CD14-positive monocyte (primary cell): ENCODE measurements around the gene GALNS. TPM values are rescaled to one million over a fixed set of nuclear protein-coding genes. Genes with fewer than 3 reads are reported as not detected.

Experiments used
- DNase-seq, 3 donors: peaks; one replicate each; pipeline ENCODE4 v3.0.0-alpha.2; 2011 to 2022
- H2AFZ ChIP-seq: 2 replicates; pipeline ENCODE4 v1.6.0; 2012; ENCODE audit warnings: mild to moderate bottlenecking, low read depth, low read length, inconsistent platforms; ENCODE audit not compliant: insufficient read depth, poor library complexity, severe bottlenecking
- H3K27ac ChIP-seq, 2 donors: 1 replicate in 1 of 2; 2 replicates in 1 of 2; pipeline ENCODE4 v1.5.1; 2012 to 2013; ENCODE audit warnings: low read length in 2 of 2, control low read depth in 1 of 2, inconsistent platforms in 1 of 2, low read depth in 1 of 2, mild to moderate bottlenecking in 1 of 2
- H3K27me3 ChIP-seq, 2 donors: one replicate each; pipeline versions ENCODE4 v1.6.0 to v1.6.1; 2011 to 2013; ENCODE audit warnings: low read length in 2 of 2; ENCODE audit not compliant: control insufficient read depth in 2 of 2, insufficient read depth in 2 of 2
- H3K36me3 ChIP-seq, 2 donors: replicated peaks in 1 of 2; 1 replicate in 1 of 2; 2 replicates in 1 of 2; pipeline versions ENCODE4 v1.5.1 to v1.6.1; 2012 to 2013; ENCODE audit warnings: low read length in 2 of 2, control low read depth in 1 of 2, inconsistent platforms in 1 of 2, mild to moderate bottlenecking in 1 of 2; ENCODE audit not compliant: insufficient read depth in 2 of 2, control insufficient read depth in 1 of 2
- H3K4me1 ChIP-seq, 2 donors: 1 replicate in 1 of 2; 2 replicates in 1 of 2; pipeline versions ENCODE4 v1.5.1 to v1.6.1; 2012 to 2013; ENCODE audit warnings: low read length in 2 of 2, control low read depth in 1 of 2, inconsistent platforms in 1 of 2, mild to moderate bottlenecking in 1 of 2, moderate library complexity in 1 of 2; ENCODE audit not compliant: insufficient read depth in 2 of 2, control insufficient read depth in 1 of 2
- H3K4me2 ChIP-seq: replicated peaks from 2 replicates; pipeline ENCODE3; 2012; ENCODE audit warnings: low read length, moderate library complexity, mild to moderate bottlenecking; ENCODE audit not compliant: poor library complexity, severe bottlenecking; ENCODE audit errors: extremely low read depth
- H3K4me3 ChIP-seq, 3 experiments: fragments of 200-600 bp in 1 of 3; sonication (generic) in 1 of 3; replicated peaks in 1 of 3; 1 replicate in 2 of 3; 2 replicates in 1 of 3; pipeline ENCODE4 v1.5.1; 2011 to 2013; ENCODE audit warnings: low read length in 3 of 3, mild to moderate bottlenecking in 3 of 3, control low read depth in 2 of 3, low read depth in 2 of 3, inconsistent platforms in 1 of 3, moderate library complexity in 1 of 3
- H3K79me2 ChIP-seq: 2 replicates; pipeline ENCODE4 v1.6.0; 2012; ENCODE audit warnings: mild to moderate bottlenecking, control low read depth, inconsistent platforms, low read length, moderate library complexity; ENCODE audit not compliant: insufficient read depth
- H3K9ac ChIP-seq: 2 replicates; pipeline ENCODE4 v1.6.0; 2017; ENCODE audit warnings: low read length, mild to moderate bottlenecking; ENCODE audit not compliant: insufficient read depth, poor library complexity, severe bottlenecking
- H3K9me3 ChIP-seq, 2 donors: replicated peaks in 1 of 2; 1 replicate in 1 of 2; 2 replicates in 1 of 2; pipeline versions ENCODE4 v1.5.1 to v1.6.1; 2012 to 2013; ENCODE audit warnings: low read length in 2 of 2, control low read depth in 1 of 2; ENCODE audit not compliant: control insufficient read depth in 1 of 2, insufficient read depth in 1 of 2
- H4K20me1 ChIP-seq: 2 replicates; pipeline ENCODE4 v1.6.0; 2012; ENCODE audit warnings: mild to moderate bottlenecking, low read length, control low read depth, moderate library complexity; ENCODE audit not compliant: insufficient read depth
- H3K27ac Mint-ChIP-seq, 7 donors: one replicate each; pipeline ENCODE4 v1.8.0; 2020; ENCODE audit warnings: mild to moderate bottlenecking in 7 of 7, mixed read lengths in 7 of 7, moderate library complexity in 6 of 7, inconsistent platforms in 2 of 7
- H3K27me3 Mint-ChIP-seq, 3 donors: one replicate each; pipeline ENCODE4 v1.8.0; 2021 to 2022; ENCODE audit warnings: low read depth in 3 of 3, mild to moderate bottlenecking in 3 of 3, mixed read lengths in 3 of 3, moderate library complexity in 3 of 3, inconsistent platforms in 1 of 3
- H3K36me3 Mint-ChIP-seq, 2 donors: one replicate each; pipeline ENCODE4 v1.8.0; 2020; ENCODE audit warnings: mixed read lengths in 2 of 2, inconsistent platforms in 1 of 2, mild to moderate bottlenecking in 1 of 2
- H3K4me1 Mint-ChIP-seq: one replicate; pipeline ENCODE4 v1.8.0; 2020; ENCODE audit warnings: mild to moderate bottlenecking, mixed read lengths
- H3K4me3 Mint-ChIP-seq, 2 donors: one replicate each; pipeline ENCODE4 v1.8.0; 2020; ENCODE audit warnings: mild to moderate bottlenecking in 2 of 2, mixed read lengths in 2 of 2, moderate library complexity in 1 of 2
- H3K9me3 Mint-ChIP-seq, 7 donors: one replicate each; pipeline ENCODE4 v1.8.0; 2020 to 2022; ENCODE audit warnings: mixed read lengths in 7 of 7, mild to moderate bottlenecking in 6 of 7, moderate library complexity in 6 of 7, inconsistent platforms in 2 of 7
- WGBS: methylation state at CpG from one replicate; pipeline ENCODE4 v1.1.5; 2013; ENCODE audit warnings: missing lambda C conversion rate; ENCODE audit not compliant: insufficient coverage; 5-methylcytosine and 5-hydroxymethylcytosine counted together
- intact Hi-C, 2 donors: fragments of 100-400 bp; cut with micrococcal nuclease; formaldehyde crosslinking; loops; one replicate each; pipeline versions ENCODE4 v1.15.0 to v1.15.1; 2023
- polyA plus RNA-seq, 3 donors: library from polyadenylated mRNA; depleted of rRNA in 1 of 3; unstranded in 2 of 3; stranded (reverse) in 1 of 3; fragments of 300-500 nt in 2 of 3; fragments of >200 nt in 1 of 3; fragmentation: Illumina TruSeq in 2 of 3; gene quantifications; 1 replicate in 2 of 3; 2 replicates in 1 of 3; pipeline ENCODE4 v1.2.3, GENCODE V29; 2012 to 2021
- TF ChIP-seq, protein P1 (sequence below): fragments of 200-600 bp; IDR thresholded peaks from one replicate; pipeline ENCODE4 v1.8.0; 2022; ENCODE audit warnings: antibody characterized with exemption, mild to moderate bottlenecking

The GALNS gene
- polyA plus RNA-seq, 3 donors = 20.2 to 34.4 (median 32.2) TPM

DNA sequence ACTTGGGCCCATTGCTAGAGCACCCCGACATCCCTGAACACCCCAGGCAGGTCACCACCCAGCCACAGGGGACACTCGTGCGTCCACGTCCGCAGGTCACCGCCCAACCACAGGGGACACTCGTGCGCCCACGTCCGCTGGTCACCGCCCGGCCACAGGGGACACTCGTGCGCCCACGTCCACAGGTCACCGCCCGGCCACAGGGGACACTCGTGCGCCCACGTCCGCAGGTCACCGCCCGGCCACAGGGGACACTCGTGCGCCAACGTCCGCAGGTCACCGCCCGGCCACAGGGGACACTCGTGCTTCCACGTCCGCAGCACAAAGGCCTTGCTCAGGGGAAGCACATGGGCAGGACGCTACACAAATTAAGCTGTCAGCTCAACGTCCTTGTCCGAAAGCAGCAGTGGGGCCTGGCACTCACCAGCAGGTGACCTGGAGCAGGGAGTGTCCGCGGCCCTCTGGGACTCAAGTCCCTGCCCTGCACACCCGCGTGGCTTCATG is 17.7 kb downstream of the GALNS start:
- no peak overlapping the region for H3K9ac ChIP-seq
- Mint-ChIP-seq H3K4me3 (no peak overlapping the region), H3K4me1 (peaks cover 20% of the 10 kb centered on the region), H3K36me3 (peaks cover 44 to 72% of the 10 kb centered on the region in 2 donors), H3K27me3 (peaks cover 0 to 2% (median 2%) of the 10 kb centered on the region in 3 donors), H3K27ac (no peak overlapping the region), H3K9me3 (no peaks in the 10 kb centered on the region)
- no peaks in the 10 kb centered on the region for H3K9me3 ChIP-seq
- H3K4me3 ChIP-seq = no peak overlapping the region
- no peak for DNase-seq
- TF ChIP-seq, protein P1, sequence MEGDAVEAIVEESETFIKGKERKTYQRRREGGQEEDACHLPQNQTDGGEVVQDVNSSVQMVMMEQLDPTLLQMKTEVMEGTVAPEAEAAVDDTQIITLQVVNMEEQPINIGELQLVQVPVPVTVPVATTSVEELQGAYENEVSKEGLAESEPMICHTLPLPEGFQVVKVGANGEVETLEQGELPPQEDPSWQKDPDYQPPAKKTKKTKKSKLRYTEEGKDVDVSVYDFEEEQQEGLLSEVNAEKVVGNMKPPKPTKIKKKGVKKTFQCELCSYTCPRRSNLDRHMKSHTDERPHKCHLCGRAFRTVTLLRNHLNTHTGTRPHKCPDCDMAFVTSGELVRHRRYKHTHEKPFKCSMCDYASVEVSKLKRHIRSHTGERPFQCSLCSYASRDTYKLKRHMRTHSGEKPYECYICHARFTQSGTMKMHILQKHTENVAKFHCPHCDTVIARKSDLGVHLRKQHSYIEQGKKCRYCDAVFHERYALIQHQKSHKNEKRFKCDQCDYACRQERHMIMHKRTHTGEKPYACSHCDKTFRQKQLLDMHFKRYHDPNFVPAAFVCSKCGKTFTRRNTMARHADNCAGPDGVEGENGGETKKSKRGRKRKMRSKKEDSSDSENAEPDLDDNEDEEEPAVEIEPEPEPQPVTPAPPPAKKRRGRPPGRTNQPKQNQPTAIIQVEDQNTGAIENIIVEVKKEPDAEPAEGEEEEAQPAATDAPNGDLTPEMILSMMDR = no peak
- no peak overlapping the region for H3K27ac ChIP-seq
- H3K79me2 ChIP-seq = no peaks in the 10 kb centered on the region
- no peak overlapping the region for H2AFZ ChIP-seq
- H4K20me1 ChIP-seq = peaks cover 53% of the 10 kb centered on the region
- intact Hi-C loops = no loop called here
- H3K4me2 ChIP-seq = no peak overlapping the region
- peaks cover 61 to 71% of the 10 kb centered on the region in 2 donors for H3K36me3 ChIP-seq
- 94% methylated on average over 39 of the region's 39 CpGs for whole genome bisulfite sequencing
- H3K27me3 ChIP-seq = no peaks in the 10 kb centered on the region
- H3K4me1 ChIP-seq = peaks cover 24 to 27% of the 10 kb centered on the region in 2 donors

- Histone ChIP-seq H3K27me3 (no peaks in the 10 kb centered on the region), H3K4me3 (no peak overlapping the region), H3K4me2 (no peak overlapping the region), H4K20me1 (peaks cover 48% of the 10 kb centered on the region), H3K4me1 (peaks cover 24 to 27% of the 10 kb centered on the region in 2 donors), H3K9me3 (no peaks in the 10 kb centered on the region), H3K9ac (no peak overlapping the region), H3K79me2 (no peaks in the 10 kb centered on the region), H2AFZ (no peak overlapping the region), H3K36me3 (peaks cover 59 to 69% of the 10 kb centered on the region in 2 donors), H3K27ac (no peak overlapping the region)
- intact Hi-C loops = no loop called here
- H3K4me1 Mint-ChIP-seq = peaks cover 20% of the 10 kb centered on the region
- peaks cover 0 to 2% (median 2%) of the 10 kb centered on the region in 3 donors for H3K27me3 Mint-ChIP-seq
- H3K9me3 Mint-ChIP-seq = no peaks in the 10 kb centered on the region
- H3K36me3 Mint-ChIP-seq = peaks cover 41 to 68% of the 10 kb centered on the region in 2 donors
- no peak overlapping the region for H3K27ac Mint-ChIP-seq
- no peak overlapping the region for H3K4me3 Mint-ChIP-seq
- TF ChIP-seq, protein P1 = no peak
- no peak for DNase-seq
- 95% methylated on average over 12 of the region's 19 CpGs for WGBS
Observed at GRCh38 chr16:88838566-88838965, 18.2 kb downstream of the GALNS start.
